Measurements from ENCODE around the gene AFF3. TPM values are rescaled to one million over a fixed set of nuclear protein-coding genes. Genes with fewer than 3 reads are reported as not detected.
"Not testable (repeated sequence)": the region's sequence is repeated elsewhere in the genome, so short reads cannot be mapped to it uniquely, and the experiment has no call there.

The AFF3 gene
- total RNA-seq, 1 experiment from 2014 or later: not detected

DNA sequence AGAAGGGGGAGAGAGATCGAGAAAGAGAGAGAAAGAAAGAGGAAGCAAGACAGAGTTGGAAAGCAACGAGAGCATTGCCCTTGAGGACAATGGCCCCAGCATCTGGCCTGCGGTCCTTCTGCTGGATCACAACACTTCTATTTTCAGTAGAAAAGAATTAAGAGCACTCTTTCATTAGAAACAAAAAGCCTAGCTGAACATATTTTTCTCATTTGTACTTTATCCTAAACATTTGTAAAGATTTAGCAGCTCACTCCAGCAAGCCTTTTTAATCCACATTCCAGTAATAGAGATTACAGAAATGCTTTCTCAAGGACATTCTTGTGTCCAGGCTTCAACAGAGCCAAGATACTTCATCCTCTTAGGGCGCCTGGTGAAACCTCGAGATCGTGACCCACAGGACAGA, 31.6 kb upstream of the AFF3 start:
- Histone ChIP-seq H3K9me3 (replicated peaks) (no peaks in the 10 kb centered on the region), H3K4me1 (no peaks in the 10 kb centered on the region), H3K4me3 (no peak overlapping the region), H3K27ac (no peak overlapping the region), H3K27me3 (no peaks in the 10 kb centered on the region), H3K36me3 (no peaks in the 10 kb centered on the region)
- no peak for DNase-seq

DNA sequence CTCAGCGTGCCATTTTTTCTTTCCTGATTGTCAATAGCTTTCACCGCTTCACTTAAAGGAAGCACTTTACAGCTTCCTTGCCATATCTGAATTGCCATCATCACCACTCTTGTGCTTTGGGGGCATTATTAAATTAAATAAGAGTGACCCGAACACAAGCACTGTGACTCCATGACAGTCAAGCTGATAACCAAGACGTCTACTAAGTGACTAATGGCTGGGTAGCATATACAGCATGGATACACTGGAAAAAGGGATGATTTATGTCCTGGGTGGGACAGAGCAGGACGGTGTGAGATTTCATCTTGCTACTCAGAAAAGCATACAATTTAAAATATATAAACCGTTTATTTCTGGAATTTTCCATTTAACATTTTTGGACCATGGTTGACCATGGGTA, 24.3 kb upstream of the AFF3 start:
- no peaks in the 10 kb centered on the region for H3K4me1 ChIP-seq
- H3K27me3 ChIP-seq: no peaks in the 10 kb centered on the region
- H3K4me3 ChIP-seq: no peak overlapping the region
- no peak for DNase-seq
- no peaks in the 10 kb centered on the region for H3K36me3 ChIP-seq
- H3K9me3 ChIP-seq (replicated peaks): no peaks in the 10 kb centered on the region
- H3K27ac ChIP-seq: no peak overlapping the region

DNA sequence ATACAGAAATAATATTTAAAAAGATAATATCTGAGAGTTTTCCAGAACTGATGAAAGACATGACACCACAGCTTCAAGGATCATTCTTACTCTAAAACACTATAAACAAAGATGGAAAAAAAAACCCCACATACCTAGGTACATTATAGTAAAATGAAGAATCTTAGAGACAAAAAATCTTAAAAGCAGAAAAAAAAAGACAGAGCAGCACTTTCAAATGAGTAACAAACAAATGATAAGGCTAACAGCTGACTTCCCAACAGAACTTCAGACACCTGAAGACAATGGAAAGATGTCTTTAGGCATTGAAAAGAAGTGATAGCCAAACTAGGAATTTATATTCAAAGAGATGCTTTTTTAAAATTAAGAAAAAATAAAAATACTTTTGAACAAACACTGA, 21.2 kb upstream of the AFF3 start:
- no peak for DNase-seq
- Histone ChIP-seq H3K27me3 (no peaks in the 10 kb centered on the region), H3K36me3 (no peaks in the 10 kb centered on the region), H3K4me1 (no peaks in the 10 kb centered on the region), H3K27ac (no peak overlapping the region), H3K4me3 (no peak overlapping the region), H3K9me3 (replicated peaks) (no peaks in the 10 kb centered on the region)

DNA sequence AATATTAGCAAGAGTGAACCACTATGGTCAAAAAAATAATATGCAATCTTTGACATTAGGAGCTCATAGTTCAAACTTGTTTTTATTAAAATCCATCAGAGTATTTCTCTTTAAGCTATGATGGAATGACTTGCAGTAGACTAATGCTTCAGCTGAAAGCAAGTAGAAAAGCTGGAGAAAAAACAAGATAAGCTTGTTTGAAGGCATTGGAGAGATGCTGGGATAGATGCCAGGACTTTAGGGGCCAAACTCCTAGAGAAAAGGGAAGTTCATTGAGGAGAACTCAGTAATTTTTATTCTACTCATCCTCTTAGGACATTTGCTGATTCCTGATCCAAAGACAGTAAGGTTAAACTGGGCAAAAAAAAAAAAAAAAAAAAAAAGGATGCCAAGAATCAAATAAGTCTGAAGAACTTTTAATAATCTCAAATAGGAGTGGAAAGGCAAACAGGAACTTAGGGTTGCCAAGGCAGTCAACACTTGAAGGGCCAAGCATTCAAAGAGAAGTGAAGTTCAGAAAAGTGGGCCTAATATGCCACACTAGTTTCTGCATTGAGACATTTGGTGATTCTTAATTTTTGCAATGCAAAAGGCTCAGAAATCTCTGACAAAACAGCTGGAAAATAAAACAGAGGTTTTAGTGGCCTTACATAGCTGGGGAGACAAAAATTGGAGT, 19.7 kb upstream of the AFF3 start:
- no peaks in the 10 kb centered on the region for H3K4me1 ChIP-seq
- H3K27ac ChIP-seq: no peak overlapping the region
- no peaks in the 10 kb centered on the region for H3K27me3 ChIP-seq
- DNase-seq: no peak
- H3K36me3 ChIP-seq: no peaks in the 10 kb centered on the region
- H3K9me3 ChIP-seq (replicated peaks): no peaks in the 10 kb centered on the region
- no peak overlapping the region for H3K4me3 ChIP-seq

DNA sequence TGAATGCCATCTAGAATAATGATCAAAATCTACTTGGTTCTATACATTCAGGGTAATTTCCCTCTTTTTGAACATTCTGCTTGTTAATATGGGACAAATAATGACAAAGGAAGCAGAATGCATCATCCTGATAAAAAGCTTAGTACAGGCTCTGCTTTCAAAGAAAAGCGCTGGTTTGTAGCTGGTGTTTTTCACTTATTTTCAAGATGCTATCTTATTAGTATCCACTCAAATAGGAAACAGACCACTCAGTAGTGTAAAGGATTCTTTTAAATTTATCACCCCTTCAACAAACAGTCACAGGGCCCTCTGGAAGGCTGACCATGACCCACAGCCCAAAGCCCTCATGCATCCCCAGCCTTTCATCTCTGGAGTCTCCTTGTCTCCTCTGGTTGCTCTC, 18.0 kb upstream of the AFF3 start:
- Histone ChIP-seq H3K36me3 (no peaks in the 10 kb centered on the region), H3K9me3 (replicated peaks) (no peaks in the 10 kb centered on the region), H3K4me1 (no peaks in the 10 kb centered on the region), H3K27me3 (no peaks in the 10 kb centered on the region), H3K4me3 (no peak overlapping the region), H3K27ac (no peak overlapping the region)
- no peak for DNase-seq

DNA sequence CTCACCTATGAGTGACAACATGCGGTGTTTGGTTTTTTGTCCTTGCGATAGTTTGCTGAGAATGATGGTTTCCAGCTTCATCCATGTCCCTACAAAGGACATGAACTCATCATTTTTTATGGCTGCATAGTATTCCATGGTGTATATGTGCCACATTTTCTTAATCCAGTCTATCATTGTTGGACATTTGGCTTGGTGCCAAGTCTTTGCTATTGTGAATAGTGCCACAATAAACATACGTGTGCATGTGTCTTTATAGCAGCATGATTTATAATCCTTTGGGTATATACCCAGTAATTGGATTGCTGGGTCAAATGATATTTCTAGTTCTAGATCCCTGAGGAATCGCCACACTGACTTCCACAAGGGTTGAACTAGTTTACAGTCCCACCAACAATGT, 9.4 kb upstream of the AFF3 start:
- H3K36me3 ChIP-seq; H3K4me1 ChIP-seq; DNase-seq; H3K9me3 ChIP-seq (replicated peaks); H3K27ac ChIP-seq; H3K4me3 ChIP-seq; H3K27me3 ChIP-seq: not testable (repeated sequence)

DNA sequence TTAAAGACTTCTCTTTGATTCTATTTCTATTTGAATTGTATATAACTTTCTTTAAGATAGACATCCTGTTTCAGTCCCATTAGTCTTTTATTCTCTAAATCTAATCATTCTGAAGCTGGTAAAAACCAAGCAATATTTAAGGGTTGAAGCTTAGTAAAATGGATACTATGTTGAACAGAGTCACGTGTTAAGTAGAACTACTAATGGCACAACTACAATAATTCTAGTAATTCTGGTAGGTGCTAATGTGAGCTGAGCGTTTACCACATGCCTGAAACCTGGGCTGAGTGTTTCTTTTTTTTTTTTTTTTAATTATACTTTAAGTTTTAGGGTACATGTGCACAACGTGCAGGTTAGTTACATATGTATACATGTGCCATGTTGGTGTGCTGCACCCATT, 8.9 kb upstream of the AFF3 start:
- no peaks in the 10 kb centered on the region for H3K36me3 ChIP-seq
- no peaks in the 10 kb centered on the region for H3K9me3 ChIP-seq (replicated peaks)
- H3K27me3 ChIP-seq: no peaks in the 10 kb centered on the region
- no peak for DNase-seq
- H3K27ac ChIP-seq: no peak overlapping the region
- H3K4me1 ChIP-seq: no peaks in the 10 kb centered on the region
- no peak overlapping the region for H3K4me3 ChIP-seq

DNA sequence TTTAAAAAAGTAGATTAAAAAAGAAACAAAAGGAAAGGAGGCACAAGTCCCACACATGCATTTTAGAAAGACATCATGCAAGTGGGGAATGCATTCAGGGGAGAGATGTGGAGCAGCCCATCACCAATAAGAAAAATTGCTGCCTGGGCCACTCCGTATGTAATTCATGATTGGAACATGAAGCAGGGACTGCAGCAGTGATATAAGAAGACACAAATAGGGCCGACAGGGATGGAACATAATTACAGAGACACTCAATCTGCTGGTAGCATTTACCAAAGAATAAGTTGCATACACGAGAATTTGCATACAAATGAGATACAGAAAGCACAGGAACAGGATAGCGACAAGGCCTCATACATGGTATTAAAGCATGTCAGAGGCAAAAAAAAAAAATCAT, 6.5 kb upstream of the AFF3 start:
- no peaks in the 10 kb centered on the region for H3K9me3 ChIP-seq (replicated peaks)
- no peak for DNase-seq

DNA sequence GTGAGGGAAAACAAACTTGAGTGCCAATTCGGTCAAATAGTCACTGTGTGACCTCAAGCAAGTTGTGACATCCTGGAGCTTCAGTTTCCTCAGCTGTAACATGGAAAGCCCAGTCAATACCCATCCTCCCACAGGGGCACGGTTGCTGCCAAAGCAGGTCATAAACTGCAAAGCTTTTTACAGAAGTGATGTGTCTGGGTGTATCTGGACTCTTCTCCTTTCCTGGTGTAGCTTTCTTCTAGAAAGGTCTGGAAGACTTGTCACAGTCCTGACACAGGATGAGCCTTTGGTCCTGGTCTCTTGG, 4.2 kb upstream of the AFF3 start:
- no peak overlapping the region for H3K27ac ChIP-seq
- DNase-seq: no peak
- no peaks in the 10 kb centered on the region for H3K9me3 ChIP-seq (replicated peaks)
- no peak overlapping the region for H3K4me3 ChIP-seq
- H3K4me1 ChIP-seq: no peaks in the 10 kb centered on the region
- H3K27me3 ChIP-seq: no peaks in the 10 kb centered on the region
- H3K36me3 ChIP-seq: no peaks in the 10 kb centered on the region

More for the DNA sequence above, 6.5 kb upstream of the AFF3 start:
- Histone ChIP-seq H3K36me3 (no peaks in the 10 kb centered on the region), H3K4me1 (no peaks in the 10 kb centered on the region), H3K27me3 (no peaks in the 10 kb centered on the region), H3K27ac (no peak overlapping the region), H3K4me3 (no peak overlapping the region)

DNA sequence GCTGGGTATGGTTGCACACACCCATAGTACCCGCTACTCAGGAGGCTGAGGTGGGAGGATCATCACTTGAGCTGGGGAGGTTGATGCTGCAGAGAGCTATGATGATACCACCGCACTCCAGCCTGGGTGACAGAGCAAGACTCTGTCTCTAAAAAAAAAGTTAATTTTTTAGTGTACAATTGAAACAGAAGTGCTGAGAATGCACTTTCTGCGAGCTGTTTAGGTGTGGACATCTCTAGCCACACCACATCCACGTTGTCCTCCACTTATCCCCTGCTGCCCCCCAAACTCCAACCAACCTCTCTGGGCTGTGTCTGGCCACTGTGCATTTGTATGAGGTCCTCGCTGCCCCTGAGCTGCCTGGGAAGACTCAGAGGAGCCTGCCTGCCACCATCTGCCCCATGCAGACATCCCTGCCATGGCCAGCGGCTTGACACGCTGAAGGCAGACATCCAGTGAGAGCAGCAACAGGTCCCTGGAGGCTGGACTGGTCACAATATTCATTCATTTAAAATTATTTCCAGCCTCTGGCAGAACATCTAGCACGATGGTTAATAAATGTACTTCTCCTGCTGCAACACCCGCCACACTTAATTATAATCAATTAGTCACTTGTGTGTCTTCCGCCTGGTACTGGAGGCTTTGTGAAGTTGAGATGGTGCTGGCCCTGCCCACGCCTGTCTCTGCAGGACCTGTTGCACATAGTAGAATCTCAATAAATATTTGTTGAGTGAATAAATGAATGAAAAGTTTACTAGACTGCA, 3.7 kb upstream of the AFF3 start:
- DNase-seq: no peak
- H3K4me3 ChIP-seq: no peak overlapping the region
- H3K27me3 ChIP-seq: no peaks in the 10 kb centered on the region
- H3K9me3 ChIP-seq (replicated peaks): no peaks in the 10 kb centered on the region
- no peaks in the 10 kb centered on the region for H3K36me3 ChIP-seq
- H3K4me1 ChIP-seq: no peaks in the 10 kb centered on the region
- H3K27ac ChIP-seq: no peak overlapping the region

DNA sequence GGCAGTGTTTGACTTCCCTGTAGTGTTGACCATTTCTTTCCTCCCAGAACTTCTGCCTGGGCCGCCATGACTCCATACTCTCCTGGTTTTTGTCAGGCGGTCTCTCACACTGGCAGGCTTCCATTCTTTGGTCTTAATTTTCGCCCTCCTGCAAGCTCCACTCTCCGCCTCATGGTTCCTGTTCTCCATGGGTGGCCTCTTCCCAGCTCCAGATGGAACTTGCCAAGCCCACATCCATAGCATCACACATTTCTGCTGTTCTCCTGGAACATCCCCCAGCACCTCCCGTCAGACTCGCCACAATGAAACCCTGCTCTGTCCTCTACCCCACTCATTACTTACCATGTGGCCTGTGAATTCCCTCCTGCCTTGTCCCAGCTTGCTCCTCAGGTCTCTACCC, 896 bp upstream of the AFF3 start:
- no peak overlapping the region for H3K27ac ChIP-seq
- no peaks in the 10 kb centered on the region for H3K9me3 ChIP-seq (replicated peaks)
- no peaks in the 10 kb centered on the region for H3K36me3 ChIP-seq
- DNase-seq: no peak
- H3K4me3 ChIP-seq: no peak overlapping the region
- no peaks in the 10 kb centered on the region for H3K4me1 ChIP-seq
- H3K27me3 ChIP-seq: no peaks in the 10 kb centered on the region

DNA sequence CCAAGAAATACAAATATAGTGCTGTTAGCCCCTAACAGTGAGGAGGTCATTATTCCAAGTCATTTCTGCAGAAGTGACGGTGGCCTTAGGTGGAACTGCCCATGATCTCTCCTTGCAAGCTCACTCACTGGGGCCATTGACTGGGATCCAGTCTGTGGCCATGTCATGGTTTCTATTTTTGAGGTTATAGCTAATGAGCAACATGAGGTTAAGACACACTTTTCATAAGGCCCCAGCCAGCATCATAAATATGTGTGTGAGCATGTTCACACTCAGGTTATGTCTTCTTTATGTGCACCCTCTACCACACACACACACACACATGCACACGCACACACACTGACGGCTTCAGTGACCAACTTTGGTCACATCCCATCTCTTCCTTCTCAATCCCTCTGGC, 484 bp downstream of the AFF3 start:
- no peak for DNase-seq
- Histone ChIP-seq H3K4me1 (no peaks in the 10 kb centered on the region), H3K9me3 (replicated peaks) (no peaks in the 10 kb centered on the region), H3K36me3 (no peaks in the 10 kb centered on the region), H3K27ac (no peak overlapping the region), H3K27me3 (no peaks in the 10 kb centered on the region), H3K4me3 (no peak overlapping the region)

DNA sequence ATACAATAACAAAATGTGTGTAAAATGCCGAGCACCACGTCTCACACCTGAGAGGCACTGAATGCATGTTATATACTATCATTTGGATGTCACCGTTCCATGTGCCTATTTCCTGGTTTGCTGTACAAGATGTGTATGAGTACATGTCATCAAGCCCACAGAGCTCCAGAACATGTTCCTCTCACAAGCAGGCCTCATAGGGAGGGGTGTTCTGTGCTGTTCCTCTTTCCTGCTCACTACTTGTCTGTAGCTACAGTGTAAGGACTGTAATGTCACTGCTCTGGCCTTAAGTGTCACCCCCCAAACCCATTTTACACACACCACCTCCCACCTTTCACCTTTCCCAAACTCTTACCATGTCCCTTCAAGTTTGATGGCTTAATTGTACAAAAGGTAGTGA, 1.8 kb downstream of the AFF3 start:
- H3K4me1 ChIP-seq: no peaks in the 10 kb centered on the region
- H3K27ac ChIP-seq: no peak overlapping the region
- no peak overlapping the region for H3K4me3 ChIP-seq
- H3K36me3 ChIP-seq: no peaks in the 10 kb centered on the region
- no peaks in the 10 kb centered on the region for H3K9me3 ChIP-seq (replicated peaks)
- no peaks in the 10 kb centered on the region for H3K27me3 ChIP-seq
- no peak for DNase-seq

DNA sequence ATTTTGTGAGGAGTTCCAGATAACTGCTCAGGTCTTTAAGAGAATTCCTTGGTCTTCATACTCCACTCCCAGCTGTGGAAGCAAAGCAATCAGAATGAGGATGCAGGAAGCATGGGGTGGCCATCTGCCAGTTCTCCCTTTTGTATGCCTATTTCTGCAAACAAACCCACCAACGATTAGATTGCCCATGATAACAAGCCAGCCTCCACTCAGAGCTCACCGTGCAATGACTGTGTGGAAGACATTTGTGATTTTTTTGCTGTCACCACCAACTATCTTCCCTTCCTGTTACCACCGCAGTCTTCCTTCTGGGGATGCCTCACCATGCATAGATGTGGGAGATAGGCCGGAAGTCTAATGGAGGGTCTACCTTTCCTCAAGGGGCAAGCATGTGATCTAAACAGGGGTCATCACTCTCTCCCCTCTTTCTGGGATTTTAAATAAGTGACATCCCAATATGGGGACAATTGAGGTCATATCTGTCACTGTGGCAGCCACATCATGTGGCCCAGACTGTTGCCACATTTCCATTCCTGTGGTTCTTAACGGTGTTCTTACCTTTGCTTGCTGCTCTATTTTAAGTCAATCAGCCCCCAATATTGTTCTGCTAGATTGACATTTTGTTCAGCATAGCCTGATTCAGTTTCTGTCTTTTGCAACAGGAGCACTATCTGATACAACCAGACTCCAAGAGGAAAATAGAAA, 4.4 kb downstream of the AFF3 start:
- Histone ChIP-seq H3K9me3 (replicated peaks) (no peaks in the 10 kb centered on the region), H3K4me3 (no peak overlapping the region), H3K36me3 (no peaks in the 10 kb centered on the region), H3K4me1 (no peaks in the 10 kb centered on the region), H3K27ac (no peak overlapping the region), H3K27me3 (no peaks in the 10 kb centered on the region)
- no peak for DNase-seq

DNA sequence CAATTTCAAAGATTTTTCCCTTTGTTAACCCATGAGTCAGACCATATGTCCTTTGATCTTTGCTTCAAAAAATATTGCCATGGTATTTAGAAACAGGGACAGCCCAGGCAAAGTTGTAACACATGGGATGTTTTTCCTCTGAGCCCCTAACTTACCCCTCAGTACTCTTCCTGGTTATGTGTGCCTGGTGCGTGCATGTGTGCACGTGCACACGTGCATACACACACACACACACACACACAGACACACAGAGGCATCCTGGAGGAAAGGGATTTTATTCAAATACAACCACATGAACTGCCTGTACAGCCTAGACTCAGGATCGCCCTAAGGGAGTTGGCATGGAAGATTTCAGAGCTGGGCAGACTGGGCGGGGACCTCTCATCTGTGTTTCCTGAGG, 5.1 kb downstream of the AFF3 start:
- H3K4me1 ChIP-seq: no peaks in the 10 kb centered on the region
- H3K4me3 ChIP-seq: no peak overlapping the region
- H3K27ac ChIP-seq: no peak overlapping the region
- no peaks in the 10 kb centered on the region for H3K36me3 ChIP-seq
- DNase-seq: no peak
- H3K27me3 ChIP-seq: no peaks in the 10 kb centered on the region
- no peaks in the 10 kb centered on the region for H3K9me3 ChIP-seq (replicated peaks)

DNA sequence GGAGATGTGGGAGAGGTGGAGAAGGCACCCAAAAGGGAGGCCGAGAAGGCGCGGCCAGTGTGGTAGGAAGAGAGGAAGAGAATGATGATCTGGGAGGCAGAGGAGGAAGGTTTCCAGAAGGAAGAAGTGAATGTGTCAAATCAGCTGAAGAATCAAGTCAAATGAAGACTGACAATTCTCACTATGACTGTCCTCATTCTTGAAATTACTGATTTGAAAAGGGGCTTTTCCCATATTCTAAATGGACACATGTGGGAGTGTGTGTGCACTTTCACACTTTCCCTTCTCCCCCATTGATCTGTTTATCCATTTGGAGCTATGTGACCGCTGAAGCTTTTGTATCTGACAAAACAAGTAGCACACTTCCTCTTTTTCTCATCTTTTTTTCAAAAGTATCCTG, 6.1 kb downstream of the AFF3 start:
- H3K36me3 ChIP-seq: no peaks in the 10 kb centered on the region
- no peak overlapping the region for H3K27ac ChIP-seq
- no peak for DNase-seq

More for the DNA sequence above, 6.1 kb downstream of the AFF3 start:
- Histone ChIP-seq H3K9me3 (replicated peaks) (no peaks in the 10 kb centered on the region), H3K4me1 (no peaks in the 10 kb centered on the region), H3K4me3 (no peak overlapping the region), H3K27me3 (no peaks in the 10 kb centered on the region)
